GM10847 (cell line): ENCODE results near the gene TIMM29.

Source experiments
- POLR2A ChIP-seq: IDR thresholded peaks from 2 replicates; pipeline ENCODE4 v1.6.1; 2011; ENCODE audit not compliant: insufficient read length; ENCODE audit errors: extremely low read depth

TIMM29 gene

DNA sequence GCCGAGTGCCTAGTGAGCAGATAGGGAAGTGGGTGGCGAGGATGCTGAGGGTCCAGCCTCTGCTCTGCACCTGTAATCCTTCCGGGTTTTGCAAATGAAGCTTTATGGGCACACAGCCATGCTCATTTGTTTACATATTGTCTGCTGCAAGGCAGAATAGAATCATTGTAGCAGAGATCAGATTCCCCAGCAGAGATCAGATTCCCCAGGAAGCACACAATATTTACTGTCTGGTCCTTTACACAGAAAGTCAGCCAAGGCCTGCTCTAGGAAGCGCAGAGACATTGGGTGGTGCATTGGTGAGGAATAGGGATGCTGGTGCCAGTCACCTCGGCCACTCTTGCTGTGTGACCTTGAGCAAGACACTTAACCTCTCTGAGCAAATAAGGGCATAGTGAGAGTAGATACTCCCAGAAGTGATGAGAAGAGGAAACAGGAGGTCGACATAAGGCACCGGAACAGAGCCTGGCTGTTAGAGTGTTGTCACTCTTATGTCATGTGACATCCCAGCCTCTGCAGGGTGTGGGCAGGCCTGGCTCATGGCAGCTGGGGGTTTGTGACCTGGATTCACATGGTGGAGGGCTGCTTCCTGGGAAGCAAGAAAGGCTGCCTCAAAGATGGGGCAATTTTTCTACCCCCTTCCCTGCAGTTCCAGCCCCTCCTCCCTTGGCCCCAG lies 31.6 kb upstream of the TIMM29 start:
- no peak for TF ChIP-seq POLR2A

DNA sequence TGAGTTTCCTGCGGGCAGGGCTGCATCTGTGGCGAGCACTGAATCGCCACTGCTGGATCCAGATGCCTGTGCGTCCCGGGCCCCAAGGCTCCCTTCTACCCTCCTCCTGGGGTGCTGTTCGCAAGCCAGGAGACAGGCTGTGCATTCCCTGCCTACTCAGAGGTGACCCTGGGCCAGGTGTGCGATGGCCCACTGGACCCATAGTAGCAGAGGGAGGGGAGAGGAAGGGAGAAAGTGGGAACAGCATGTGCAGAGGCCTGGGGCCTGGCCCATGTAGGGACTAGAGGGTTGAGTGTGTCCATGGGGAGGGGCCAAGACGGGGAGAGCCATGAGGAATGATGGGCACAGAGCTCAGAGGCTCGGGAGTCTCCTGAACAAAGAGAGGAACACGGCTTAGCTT lies 30.0 kb upstream of the TIMM29 start:
- no peak for TF ChIP-seq POLR2A

DNA sequence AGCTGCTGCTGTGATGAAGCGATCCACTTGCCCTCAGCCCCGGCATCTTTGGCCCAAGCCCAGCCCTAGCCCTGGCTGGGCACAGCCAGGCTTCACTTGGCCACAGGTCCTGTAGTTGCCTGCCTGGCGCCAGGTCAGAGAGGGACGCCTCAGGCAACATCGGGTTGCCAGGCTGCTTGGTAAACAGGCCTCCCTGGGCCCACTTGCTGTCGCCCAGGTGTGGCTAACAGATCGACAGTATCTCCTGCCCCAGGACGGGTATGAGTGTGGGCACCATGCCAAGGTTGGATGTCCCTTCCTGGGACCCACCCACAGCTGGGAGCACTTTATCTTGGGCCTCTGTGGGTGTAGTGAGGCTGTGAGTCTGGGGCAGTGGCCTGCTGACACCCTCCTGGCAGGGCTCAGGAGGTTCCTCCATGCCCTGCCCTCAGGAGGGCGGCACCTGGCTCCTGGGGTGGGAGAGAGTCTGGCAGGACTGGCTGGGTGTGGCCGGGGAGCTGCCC lies 29.4 kb upstream of the TIMM29 start:
- no peak for TF ChIP-seq POLR2A

DNA sequence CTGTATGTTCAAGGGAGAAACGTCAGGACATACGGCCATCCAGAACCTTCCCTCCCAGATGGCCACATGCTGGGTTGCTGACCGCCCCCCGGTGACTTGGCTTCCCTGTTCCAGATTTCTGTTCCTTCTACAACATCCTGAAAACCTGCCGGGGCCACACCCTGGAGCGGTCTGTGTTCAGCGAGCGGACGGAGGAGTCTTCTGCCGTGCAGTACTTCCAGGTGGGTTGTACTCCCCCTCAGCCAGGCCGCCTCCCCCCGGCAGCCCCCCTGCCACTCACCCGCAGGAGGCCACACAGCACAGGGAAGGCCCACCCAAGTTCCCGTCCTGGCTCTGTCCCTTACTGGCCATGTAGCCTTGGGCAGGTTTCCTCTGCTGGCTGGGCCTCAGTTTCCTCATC lies 20.7 kb upstream of the TIMM29 start:
- no peak for TF ChIP-seq POLR2A

DNA sequence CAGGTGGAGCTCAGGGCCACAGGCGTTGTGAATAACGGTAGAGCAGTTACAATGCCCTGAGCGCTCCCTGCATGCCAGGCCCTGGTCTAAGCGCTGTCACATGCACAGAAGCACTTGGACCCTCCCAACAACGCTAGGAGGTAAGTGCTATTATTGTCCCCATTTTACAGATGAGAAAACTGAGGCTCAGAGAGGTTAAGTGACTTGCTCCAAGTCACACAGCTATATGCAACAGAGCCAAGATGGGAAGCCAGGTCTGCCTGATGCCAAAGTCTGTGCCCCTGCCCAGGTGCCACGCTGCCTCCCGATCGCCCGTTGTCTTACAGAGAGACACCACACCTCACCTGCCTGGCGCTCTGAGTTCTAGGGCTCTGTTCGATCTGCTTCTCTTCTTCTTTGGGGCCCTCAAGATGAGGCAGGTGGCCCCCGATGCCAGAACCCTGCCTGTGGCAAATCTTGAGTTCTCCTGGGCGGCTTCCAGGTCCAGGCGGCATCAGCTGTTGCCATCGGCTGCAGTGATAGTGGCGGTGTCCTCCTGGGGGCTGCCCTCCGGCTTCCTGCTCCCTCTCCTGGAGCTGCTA lies 20.1 kb upstream of the TIMM29 start:
- no peak for TF ChIP-seq POLR2A

DNA sequence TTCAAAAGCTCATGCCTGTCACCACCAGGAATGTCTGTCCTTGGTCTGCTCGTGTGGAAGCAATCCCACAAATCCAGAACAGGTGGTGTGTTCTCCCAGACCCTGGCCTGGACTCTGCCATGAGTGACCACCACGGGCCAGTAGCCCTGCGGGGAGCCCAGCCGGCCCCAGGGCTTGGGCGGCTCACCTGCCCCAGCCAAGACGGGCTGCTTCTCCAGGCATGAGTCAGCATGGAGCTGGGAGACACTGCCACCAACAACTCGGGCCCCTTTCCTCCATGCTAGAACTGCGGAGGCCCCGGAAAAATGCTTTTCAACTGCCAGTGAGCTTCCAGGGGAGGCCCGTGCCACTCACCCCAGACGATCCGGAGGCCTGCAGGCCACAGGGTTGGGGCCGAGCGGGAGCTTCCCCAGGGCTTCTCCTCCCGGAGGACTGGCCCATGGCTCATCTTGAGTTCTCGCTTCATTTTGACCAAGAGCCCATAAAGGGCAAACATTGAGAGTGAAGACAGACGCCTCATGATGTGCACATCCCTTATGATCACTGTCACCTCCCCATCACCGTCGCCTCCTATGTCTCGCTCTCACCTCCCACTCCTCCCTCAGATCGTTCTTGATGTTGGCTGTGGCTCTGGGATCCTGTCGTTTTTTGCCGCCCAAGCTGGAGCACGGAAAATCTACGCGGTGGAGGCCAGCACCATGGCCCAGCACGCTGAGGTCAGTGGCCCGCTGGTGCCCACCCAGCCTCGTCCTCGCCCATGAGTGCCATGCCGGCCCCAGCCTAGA lies 16.8 kb upstream of the TIMM29 start:
- no peak for TF ChIP-seq POLR2A

DNA sequence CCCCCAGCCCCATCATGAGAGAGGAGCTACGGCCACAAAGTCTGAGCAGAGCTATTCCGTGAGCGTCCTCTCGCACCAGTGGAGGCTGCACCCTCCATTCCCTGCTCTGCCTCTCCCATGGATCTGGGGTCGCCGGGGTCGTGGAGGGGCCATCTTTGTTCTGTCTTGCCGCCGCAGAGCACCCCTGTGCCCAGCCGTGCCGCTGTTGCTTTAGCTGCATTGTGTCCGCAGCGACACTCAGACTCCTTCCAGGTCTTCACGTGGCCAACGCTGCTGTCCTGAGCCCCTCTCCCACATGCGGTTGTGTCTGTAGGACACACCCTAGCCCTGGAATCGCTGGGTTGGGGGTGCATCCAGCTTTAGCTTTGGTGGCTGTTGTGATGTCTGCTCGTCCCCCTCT lies 16.0 kb upstream of the TIMM29 start:
- TF ChIP-seq POLR2A, result no peak

DNA sequence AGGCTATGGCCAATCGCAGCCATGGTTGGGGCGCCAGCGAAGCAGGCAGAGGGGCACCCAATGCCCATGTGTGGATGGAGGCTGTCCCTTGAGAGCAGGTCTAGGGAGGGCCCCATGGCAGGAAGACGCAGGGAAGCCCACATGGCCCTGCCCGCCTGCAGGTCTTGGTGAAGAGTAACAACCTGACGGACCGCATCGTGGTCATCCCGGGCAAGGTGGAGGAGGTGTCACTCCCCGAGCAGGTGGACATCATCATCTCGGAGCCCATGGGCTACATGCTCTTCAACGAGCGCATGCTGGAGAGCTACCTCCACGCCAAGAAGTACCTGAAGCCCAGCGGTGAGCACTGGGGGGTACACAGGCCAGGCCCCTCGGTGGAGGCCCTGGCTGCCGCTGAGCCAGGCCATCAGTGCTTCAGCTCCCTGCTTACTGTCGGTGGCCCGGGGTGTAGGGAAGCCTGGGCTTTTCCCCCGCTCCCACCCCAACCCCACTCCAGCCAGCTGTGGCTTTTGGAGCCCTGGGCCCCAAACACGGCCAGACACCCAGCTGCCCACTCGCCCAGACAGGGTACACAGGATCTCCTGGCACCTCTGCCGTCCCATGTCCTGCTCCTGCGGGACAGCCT lies 14.8 kb upstream of the TIMM29 start:
- no peak for TF ChIP-seq POLR2A

DNA sequence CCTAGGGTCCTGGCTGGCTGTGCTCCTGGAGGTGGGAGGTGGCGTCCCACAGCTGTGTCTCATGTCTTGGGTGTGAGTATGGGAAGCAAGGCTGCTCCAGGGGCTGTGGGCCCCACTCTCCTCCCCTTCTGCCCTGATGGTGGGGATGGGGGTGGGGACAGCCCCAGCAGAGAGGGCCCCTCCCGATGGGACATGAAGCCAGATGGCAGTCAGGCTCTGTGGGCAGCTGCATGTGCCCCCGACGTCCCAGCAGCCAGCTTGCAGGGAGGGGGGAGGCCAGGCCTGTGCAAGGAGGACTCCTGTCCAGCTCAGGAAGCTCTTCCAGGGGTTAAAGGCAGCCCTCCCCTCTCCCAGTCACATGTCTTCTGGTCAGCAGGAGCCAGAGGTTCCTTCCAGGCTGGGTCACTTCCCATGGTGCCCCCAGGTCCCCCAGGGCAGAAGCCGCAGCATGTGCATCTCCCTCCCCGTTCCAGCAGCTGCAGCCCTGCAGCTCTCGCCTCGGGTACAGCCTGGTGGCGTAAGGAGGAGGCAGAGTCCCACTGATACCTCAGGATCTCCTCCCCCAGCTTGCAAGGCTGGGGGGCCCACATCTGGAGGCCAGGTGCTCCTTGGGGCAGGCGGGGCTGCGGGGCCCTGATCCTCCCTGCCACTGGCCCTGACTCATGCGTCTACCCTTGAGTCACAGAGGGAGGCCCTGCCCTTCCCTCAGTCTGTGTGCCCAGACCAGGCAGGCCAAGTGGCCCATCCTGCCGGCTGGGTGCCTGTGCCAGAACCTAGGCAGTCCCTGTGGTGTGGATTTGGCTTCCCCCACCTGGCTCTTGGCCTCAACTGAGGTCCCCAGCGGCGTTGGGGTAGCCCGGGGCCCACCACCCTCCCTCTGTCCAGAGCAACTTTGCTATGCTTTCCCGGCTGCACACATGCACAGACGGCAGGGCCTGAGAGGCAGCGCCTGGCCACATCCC lies 13.2 kb upstream of the TIMM29 start:
- TF ChIP-seq POLR2A, result no peak

DNA sequence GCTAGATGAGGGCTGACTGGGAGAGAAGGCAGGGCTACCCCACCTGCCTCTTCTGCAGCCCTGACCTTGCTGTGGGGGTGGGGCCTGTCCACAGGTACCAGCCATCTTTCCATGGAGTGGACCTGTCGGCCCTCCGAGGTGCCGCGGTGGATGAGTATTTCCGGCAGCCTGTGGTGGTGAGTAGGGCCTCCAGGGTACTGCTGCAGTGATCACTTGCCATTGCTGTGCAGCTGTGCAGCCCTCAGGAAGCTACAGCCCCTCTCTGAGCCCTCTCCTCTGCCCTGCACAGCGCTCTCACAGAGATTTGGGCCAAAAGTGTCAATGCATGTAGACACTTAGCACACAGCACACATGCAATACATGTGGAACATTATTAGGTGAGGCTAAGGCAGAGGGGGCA lies 12.0 kb upstream of the TIMM29 start:
- TF ChIP-seq POLR2A, result no peak

DNA sequence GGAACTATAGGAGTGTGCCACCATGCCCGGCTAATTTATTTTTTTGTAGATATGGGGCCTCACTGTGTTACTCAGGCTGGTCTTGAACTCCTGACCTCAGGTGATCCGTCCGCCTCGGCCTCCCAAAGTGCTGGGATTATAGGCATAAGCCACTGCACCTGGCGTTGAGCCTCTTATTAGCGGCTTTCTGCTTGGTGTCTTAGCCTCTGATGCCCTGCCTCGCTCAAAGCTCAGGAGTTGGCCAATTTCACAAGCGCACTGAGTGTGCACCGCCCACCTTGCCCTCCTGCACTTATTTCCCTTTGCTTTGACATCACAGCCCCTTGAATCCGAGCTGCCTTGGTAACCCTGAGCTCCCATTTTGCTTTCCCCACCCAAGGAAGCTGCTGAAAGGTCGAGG lies 10.3 kb upstream of the TIMM29 start:
- TF ChIP-seq POLR2A, result no peak

DNA sequence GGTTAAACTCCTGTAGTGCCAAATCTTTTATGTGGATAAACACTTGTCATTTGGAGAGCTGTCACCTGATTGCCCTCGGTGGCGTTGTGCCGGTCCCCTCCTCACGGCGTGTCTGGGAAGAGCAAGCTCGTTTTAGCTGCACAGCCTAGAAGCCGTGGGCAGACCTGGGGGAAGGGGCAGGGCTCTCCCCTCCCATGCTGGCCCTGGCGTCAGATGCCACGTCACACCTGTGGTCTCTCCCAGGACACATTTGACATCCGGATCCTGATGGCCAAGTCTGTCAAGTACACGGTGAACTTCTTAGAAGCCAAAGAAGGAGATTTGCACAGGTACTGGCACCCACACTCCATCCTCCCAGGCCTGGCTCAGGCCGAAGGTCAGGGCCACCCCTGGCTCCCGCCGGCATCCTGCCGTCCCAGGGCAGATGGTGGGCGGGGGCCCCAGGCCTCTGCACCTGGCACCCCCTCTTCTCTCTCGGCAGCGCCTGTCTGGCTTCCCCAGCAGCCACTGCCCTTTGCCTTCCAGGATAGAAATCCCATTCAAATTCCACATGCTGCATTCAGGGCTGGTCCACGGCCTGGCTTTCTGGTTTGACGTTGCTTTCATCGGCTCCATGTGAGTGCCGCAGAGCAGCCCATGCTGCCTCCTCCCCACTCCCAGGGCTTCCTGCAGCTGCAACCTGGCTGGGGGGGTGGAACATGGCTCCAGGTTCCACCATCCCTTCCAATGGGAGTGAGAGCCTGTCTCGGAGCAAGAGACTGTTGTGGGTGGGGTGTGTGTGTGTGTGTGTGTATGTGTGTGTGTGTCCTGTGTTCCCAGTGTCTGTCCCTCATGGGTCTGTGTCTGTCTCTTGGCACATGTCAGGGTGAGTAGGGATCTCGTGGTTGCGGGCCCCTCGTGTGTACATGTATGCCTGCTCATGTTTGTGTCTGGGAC lies 9.0 kb upstream of the TIMM29 start:
- TF ChIP-seq POLR2A, result no peak

DNA sequence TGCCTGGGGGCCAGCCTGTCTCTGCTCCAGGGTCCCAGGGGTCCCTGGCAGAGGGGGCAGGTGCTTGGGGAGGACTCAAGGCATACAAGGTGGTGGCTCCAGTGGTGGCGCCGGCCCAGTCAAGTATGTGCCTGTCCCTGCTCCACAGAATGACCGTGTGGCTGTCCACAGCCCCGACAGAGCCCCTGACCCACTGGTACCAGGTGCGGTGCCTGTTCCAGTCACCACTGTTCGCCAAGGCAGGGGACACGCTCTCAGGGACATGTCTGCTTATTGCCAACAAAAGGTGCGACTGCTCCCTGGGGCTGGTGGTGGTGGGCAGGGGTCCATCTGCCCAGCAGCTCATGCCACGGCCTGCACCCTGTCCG lies 8.3 kb upstream of the TIMM29 start:
- TF ChIP-seq POLR2A, result no peak

DNA sequence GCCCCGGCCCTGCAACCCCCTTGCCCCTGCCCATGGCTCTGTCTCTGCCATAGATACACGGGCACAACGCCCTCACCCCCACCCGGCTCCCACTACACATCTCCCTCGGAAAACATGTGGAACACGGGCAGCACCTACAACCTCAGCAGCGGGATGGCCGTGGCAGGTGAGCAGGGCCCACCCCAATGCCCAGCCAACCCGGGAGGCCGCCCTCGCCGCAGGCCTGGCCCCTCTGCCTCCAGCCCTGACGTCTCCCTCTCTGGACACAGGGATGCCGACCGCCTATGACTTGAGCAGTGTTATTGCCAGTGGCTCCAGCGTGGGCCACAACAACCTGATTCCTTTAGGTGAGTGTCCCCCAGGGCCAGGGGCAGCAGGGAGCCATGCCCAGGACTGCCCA lies 7.8 kb upstream of the TIMM29 start:
- TF ChIP-seq POLR2A, result no peak
